H9 (cell line): Measurements from ENCODE around the gene RMC1. TPM values are rescaled to one million over a fixed set of nuclear protein-coding genes. Genes with fewer than 3 reads are reported as not detected.

ENCODE experiments used
- DNase-seq: peaks from one replicate; pipeline ENCODE4 v3.0.0-alpha.2; 2017
- H2AFZ ChIP-seq: one replicate; pipeline ENCODE4 v1.6.1; 2013; ENCODE audit warnings: mild to moderate bottlenecking, low read length, control low read depth, moderate library complexity
- H2AK5ac ChIP-seq: 2 replicates; pipeline ENCODE4 v1.6.1; 2013; ENCODE audit warnings: low read length, control low read depth, mixed read lengths; ENCODE audit not compliant: insufficient read length
- H2BK120ac ChIP-seq: one replicate; pipeline ENCODE4 v1.6.1; 2013; ENCODE audit warnings: low read depth, mild to moderate bottlenecking, low read length, control low read depth, inconsistent platforms; ENCODE audit not compliant: poor library complexity, severe bottlenecking
- H2BK12ac ChIP-seq: 2 replicates; pipeline ENCODE4 v1.6.1; 2013; ENCODE audit warnings: low read length, control low read depth, mixed read lengths, low read depth; ENCODE audit not compliant: insufficient read length
- H2BK15ac ChIP-seq: 2 replicates; pipeline ENCODE4 v1.6.1; 2013; ENCODE audit warnings: low read depth, low read length, control low read depth
- H2BK20ac ChIP-seq: one replicate; pipeline ENCODE4 v1.6.1; 2013; ENCODE audit warnings: low read depth, mild to moderate bottlenecking, low read length, control low read depth, inconsistent platforms; ENCODE audit not compliant: poor library complexity, severe bottlenecking
- H2BK5ac ChIP-seq: 2 replicates; pipeline ENCODE4 v1.6.1; 2013; ENCODE audit warnings: low read length, control low read depth, mixed read lengths; ENCODE audit not compliant: insufficient read length
- H3K14ac ChIP-seq: 2 replicates; pipeline ENCODE4 v1.6.1; 2013; ENCODE audit warnings: low read length, control low read depth; ENCODE audit not compliant: insufficient read depth
- H3K18ac ChIP-seq: 2 replicates; pipeline ENCODE4 v1.6.1; 2013; ENCODE audit warnings: low read depth, mild to moderate bottlenecking, mixed read lengths, low read length, control low read depth; ENCODE audit not compliant: insufficient read length
- H3K23ac ChIP-seq: 2 replicates; pipeline ENCODE4 v1.6.1; 2013; ENCODE audit warnings: low read length, control low read depth, mixed read lengths, low read depth; ENCODE audit not compliant: insufficient read length
- H3K23me2 ChIP-seq: 2 replicates; pipeline ENCODE4 v1.6.1; 2013; ENCODE audit warnings: low read depth, mild to moderate bottlenecking, mixed read lengths, low read length, control low read depth; ENCODE audit not compliant: insufficient read length, poor library complexity, severe bottlenecking
- H3K27ac ChIP-seq: 2 replicates; pipeline ENCODE4 v1.5.1; 2013; ENCODE audit warnings: low read length, control low read depth, mixed read lengths, low read depth; ENCODE audit not compliant: insufficient read length
- H3K27me3 ChIP-seq: 2 replicates; pipeline ENCODE4 v1.6.1; 2013; ENCODE audit warnings: low read length, control low read depth, inconsistent platforms; ENCODE audit not compliant: insufficient read depth
- H3K4ac ChIP-seq: 2 replicates; pipeline ENCODE4 v1.6.1; 2013; ENCODE audit warnings: low read depth, mild to moderate bottlenecking, control low read depth, inconsistent platforms, low read length, moderate library complexity
- H3K4me1 ChIP-seq: 2 replicates; pipeline ENCODE4 v1.6.1; 2013; ENCODE audit warnings: low read length, control low read depth, inconsistent platforms; ENCODE audit not compliant: insufficient read depth
- H3K4me2 ChIP-seq: 2 replicates; pipeline ENCODE4 v1.6.1; 2013; ENCODE audit warnings: low read length, control low read depth, mixed read lengths; ENCODE audit not compliant: insufficient read length, insufficient read depth
- H3K56ac ChIP-seq: 2 replicates; pipeline ENCODE4 v1.6.1; 2013; ENCODE audit warnings: low read depth, mild to moderate bottlenecking, mixed read lengths, low read length, control low read depth; ENCODE audit not compliant: insufficient read length
- H3K79me1 ChIP-seq: 2 replicates; pipeline ENCODE4 v1.6.1; 2013; ENCODE audit warnings: low read depth, mild to moderate bottlenecking, moderate library complexity, low read length, control low read depth, inconsistent platforms; ENCODE audit not compliant: insufficient read depth, poor library complexity, severe bottlenecking
- H3K79me2 ChIP-seq: 2 replicates; pipeline ENCODE4 v1.6.1; 2013; ENCODE audit warnings: low read length, control low read depth, inconsistent platforms; ENCODE audit not compliant: insufficient read depth
- H3K9ac ChIP-seq: 2 replicates; pipeline ENCODE4 v1.6.1; 2013; ENCODE audit warnings: low read length, control low read depth, mixed read lengths; ENCODE audit not compliant: insufficient read length; ENCODE audit errors: extremely low read depth
- H3K9me3 ChIP-seq: one replicate; pipeline ENCODE4 v1.6.1; 2013; ENCODE audit warnings: low read depth, low read length, inconsistent platforms; ENCODE audit not compliant: control insufficient read depth
- H3T11ph ChIP-seq: one replicate; pipeline ENCODE4 v1.6.1; 2013; ENCODE audit warnings: mild to moderate bottlenecking, low read length, control low read depth, inconsistent platforms
- H4K20me1 ChIP-seq: one replicate; pipeline ENCODE4 v1.6.1; 2013; ENCODE audit not compliant: control insufficient read depth, insufficient read length, insufficient read depth
- H4K5ac ChIP-seq: 2 replicates; pipeline ENCODE4 v1.6.1; 2013; ENCODE audit warnings: low read depth, mild to moderate bottlenecking, mixed read lengths, low read length, control low read depth; ENCODE audit not compliant: insufficient read length
- H4K8ac ChIP-seq: replicated peaks from 2 replicates; pipeline ENCODE4 v1.6.1; 2013; ENCODE audit warnings: low read length, control low read depth, mixed read lengths, low read depth; ENCODE audit not compliant: insufficient read length
- H4K91ac ChIP-seq: 2 replicates; pipeline ENCODE4 v1.6.1; 2013; ENCODE audit warnings: low read depth, mild to moderate bottlenecking, moderate library complexity, mixed read lengths, low read length, control low read depth; ENCODE audit not compliant: insufficient read length
- H3K27ac Mint-ChIP-seq, 3 experiments: 2 replicates in 2 of 3; 3 replicates in 1 of 3; pipeline ENCODE4 v1.8.0; 2020 to 2021; ENCODE audit warnings: mixed read lengths in 3 of 3, mild to moderate bottlenecking in 1 of 3, moderate library complexity in 1 of 3
- H3K27me3 Mint-ChIP-seq: 2 replicates; pipeline ENCODE4 v1.8.0; 2021; ENCODE audit warnings: low read depth, mild to moderate bottlenecking, moderate library complexity, mixed read lengths
- H3K36me3 Mint-ChIP-seq, 3 experiments: 2 replicates in 2 of 3; 3 replicates in 1 of 3; pipeline ENCODE4 v1.8.0; 2020 to 2021; ENCODE audit warnings: low read depth in 3 of 3, mixed read lengths in 3 of 3; ENCODE audit not compliant: insufficient read depth in 1 of 3
- H3K4me1 Mint-ChIP-seq, 2 experiments: 2 replicates each; pipeline ENCODE4 v1.8.0; 2020; ENCODE audit warnings: mixed read lengths in 2 of 2
- H3K4me3 Mint-ChIP-seq, 2 experiments: 2 replicates in 1 of 2; 3 replicates in 1 of 2; pipeline ENCODE4 v1.8.0; 2020 to 2021; ENCODE audit warnings: mild to moderate bottlenecking in 2 of 2, mixed read lengths in 2 of 2, moderate library complexity in 1 of 2
- H3K9me3 Mint-ChIP-seq, 2 experiments: 2 replicates in 1 of 2; 3 replicates in 1 of 2; pipeline ENCODE4 v1.8.0; 2020; ENCODE audit warnings: mild to moderate bottlenecking in 2 of 2, mixed read lengths in 2 of 2, moderate library complexity in 1 of 2
- CTCF ChIP-seq: fragments of 200-600 bp; sonication (generic); conservative IDR thresholded peaks from 3 replicates; pipeline ENCODE4 v1.8.0; 2021; ENCODE audit warnings: antibody characterized with exemption, mild to moderate bottlenecking
- WGBS: extraction: QIAGEN DNeasy Blood & Tissue Kit; methylation state at CpG from one replicate; pipeline ENCODE4 v1.1.7; 2013; ENCODE audit warnings: missing lambda C conversion rate, low lambda C conversion rate, mixed read lengths; ENCODE audit not compliant: insufficient read length; ENCODE audit errors: extremely low coverage; 5-methylcytosine and 5-hydroxymethylcytosine counted together
- total RNA-seq: library from RNA; stranded (reverse); gene quantifications from 2 replicates; pipeline ENCODE4 v1.2.1, GENCODE V29; 2021

RMC1 gene
- total RNA-seq, 1 experiment from 2014 or later: 21.3 TPM

GRCh38 chr18:23545247-23545789 lies 42.0 kb downstream of the RMC1 start:
- Histone ChIP-seq H3K9me3 (no peaks in the 10 kb centered on the region), H3K56ac (no peak overlapping the region), H4K91ac (no peak overlapping the region), H3K27me3 (no peaks in the 10 kb centered on the region), H3T11ph (no peak overlapping the region), H2BK120ac (no peak overlapping the region), H3K14ac (no peak overlapping the region), H3K79me1 (no peaks in the 10 kb centered on the region), H2AK5ac (no peak overlapping the region), H2BK12ac (no peak overlapping the region), H3K27ac (no peak overlapping the region), H3K79me2 (no peaks in the 10 kb centered on the region), H3K23ac (no peak overlapping the region), H3K23me2 (no peaks in the 10 kb centered on the region), H2BK5ac (no peak overlapping the region), H2BK20ac (no peak overlapping the region), H3K4ac (no peak overlapping the region), H3K18ac (no peak overlapping the region), H2BK15ac (no peak overlapping the region), H2AFZ (no peak overlapping the region), H3K4me2 (no peak overlapping the region), H3K9ac (no peak overlapping the region), H4K20me1 (no peaks in the 10 kb centered on the region), H4K8ac (no peak overlapping the region), H4K5ac (no peak overlapping the region), H3K4me1 (no peaks in the 10 kb centered on the region)
- peaks cover 14 to 74% (median 49%) of the 10 kb centered on the region in 3 experiments; a peak in 6 of 7 replicates for H3K36me3 Mint-ChIP-seq
- H3K9me3 Mint-ChIP-seq: no peaks in the 10 kb centered on the region
- WGBS: no CpG with 5 or more reads among the region's 13 CpGs
- H3K27ac Mint-ChIP-seq: no peak overlapping the region
- no peak for TF ChIP-seq CTCF
- no peaks in the 10 kb centered on the region for H3K27me3 Mint-ChIP-seq
- no peak for DNase-seq
- no peaks in the 10 kb centered on the region for H3K4me1 Mint-ChIP-seq
- H3K4me3 Mint-ChIP-seq: no peak overlapping the region
